8988T (cell line): ENCODE data around the gene CAV2.

Source experiments
- DNase-seq: peaks from one replicate; pipeline ENCODE4 v3.0.0; 2011

Gene CAV2

GRCh38 chr7:116549370-116549769 lies 49.8 kb downstream of the CAV2 start:
- no peak for DNase-seq

GRCh38 chr7:116551692-116552091 lies 52.2 kb downstream of the CAV2 start:
- no peak for DNase-seq

- DNase-seq: no peak
These were observed 53.1 kb downstream of the CAV2 start for GRCh38 chr7:116552602-116553001.

- DNase-seq: no peak
These were observed 53.8 kb downstream of the CAV2 start for GRCh38 chr7:116553168-116553964.

- DNase-seq: no peak
These were observed 54.9 kb downstream of the CAV2 start for GRCh38 chr7:116554436-116554835.

GRCh38 chr7:116554911-116555310 lies 55.4 kb downstream of the CAV2 start:
- no peak for DNase-seq

GRCh38 chr7:116557066-116557585 lies 57.6 kb downstream of the CAV2 start:
- DNase-seq: no peak

GRCh38 chr7:116557901-116558300 lies 58.4 kb downstream of the CAV2 start:
- no peak for DNase-seq
